ENCODE results near the gene KRTAP4-7. TPM values are rescaled to one million over a fixed set of nuclear protein-coding genes. Genes with fewer than 3 reads are reported as not detected.
"Not testable (repeated sequence)": the region's sequence is repeated elsewhere in the genome, so short reads cannot be mapped to it uniquely, and the experiment has no call there.

The KRTAP4-7 gene
- total and polyA plus RNA-seq, 2 donors (not counting 3 experiments of a cell fraction or from before 2014, with no cell fraction given): not detected

- POLR2A ChIA-PET: no interaction called here
- FAIRE-seq: no peak
- Histone ChIP-seq H3K4me2 (ENCODE audit: insufficient read depth, low read length) (no peak overlapping the region), H3K27me3 (ENCODE audit: control insufficient read depth in 2 of 2, insufficient read depth in 2 of 2, low read length in 2 of 2) (peaks cover 0 to 3% of the 10 kb centered on the region in 2 experiments), H3K4me1 (ENCODE audit: control insufficient read depth, extremely low read depth, insufficient read depth, low read length) (peaks cover 3% of the 10 kb centered on the region), H4K20me1 (replicated peaks; ENCODE audit: control insufficient read depth, extremely low read depth, insufficient read depth, low read length) (no peaks in the 10 kb centered on the region), H3K9ac (replicated peaks; ENCODE audit: extremely low read depth, insufficient read depth, low read length) (no peak overlapping the region), H3K4me3 (replicated peaks in 1 of 3; ENCODE audit: insufficient read depth in 1 of 3, low read depth in 1 of 3, low read length in 3 of 3) (no peak overlapping the region), H3K9me3 (replicated peaks; ENCODE audit: control insufficient read depth, insufficient read depth, low read length) (no peaks in the 10 kb centered on the region), H3K9me1 (replicated peaks; ENCODE audit: control insufficient read depth, extremely low read depth, insufficient read depth, low read length) (no peaks in the 10 kb centered on the region), H3K27ac (ENCODE audit: insufficient read depth, low read depth, low read length) (no peak overlapping the region), H3K36me3 (ENCODE audit: control insufficient read depth in 2 of 2, extremely low read depth in 1 of 2, insufficient read depth in 2 of 2, low read length in 2 of 2) (no peaks in the 10 kb centered on the region), H2AFZ (ENCODE audit: low read depth, low read length) (no peak overlapping the region), H3K79me2 (ENCODE audit: control insufficient read depth, insufficient read depth, low read length) (no peaks in the 10 kb centered on the region)
- TF ChIP-seq CTCF (IDR thresholded peaks at IDR 0.05; ENCODE audit: extremely low read depth in 1 of 2, insufficient read depth in 1 of 2, low read depth in 1 of 2, low read length in 2 of 2) (no peak), POLR2A (IDR thresholded peaks at IDR 0.05; ENCODE audit: low read depth, low read length) (no peak), JUN (IDR thresholded peaks at IDR 0.05; ENCODE audit: borderline replicate concordance, insufficient read depth, insufficient read length, low read depth) (no peak), MYC (IDR thresholded peaks at IDR 0.05; ENCODE audit: low read depth, low read length) (no peak), FOS (IDR thresholded peaks at IDR 0.05; ENCODE audit: borderline replicate concordance, insufficient read depth, low read length) (no peak), POLR2AphosphoS5 (IDR thresholded peaks at IDR 0.05; ENCODE audit: insufficient read depth, low read depth, low read length) (no peak), MAX (IDR thresholded peaks at IDR 0.05; ENCODE audit: insufficient read depth, insufficient read length) (no peak), GATA2 (IDR thresholded peaks at IDR 0.05; ENCODE audit: insufficient read depth, insufficient read length, low read depth, low read length) (no peak), EZH2 (IDR thresholded peaks at IDR 0.05; ENCODE audit: borderline replicate concordance, low read depth, low read length, severe bottlenecking) (no peak)
- dilution Hi-C loops (cut with MboI; ENCODE audit: extremely low pct_ligation_motif_present, low sequenced_read_pairs): no loop called here
- BruUV-seq (replicated peaks): no TSS peak
- intact Hi-C loops (cut with micrococcal nuclease): no loop called here
- CTCF ChIA-PET: no interaction called here
- no peak for DNase-seq (ENCODE audit: low read depth, low spot score)
These were observed 34.8 kb downstream of the KRTAP4-7 start for GRCh38 chr17:41118721-41119120.

- intact Hi-C loops (cut with micrococcal nuclease); H3K4me3 ChIP-seq (replicated peaks in 1 of 3; ENCODE audit: insufficient read depth in 1 of 3, low read depth in 1 of 3, low read length in 3 of 3); H3K36me3 ChIP-seq (ENCODE audit: control insufficient read depth in 2 of 2, extremely low read depth in 1 of 2, insufficient read depth in 2 of 2, low read length in 2 of 2); H3K79me2 ChIP-seq (ENCODE audit: control insufficient read depth, insufficient read depth, low read length); CTCF ChIA-PET; dilution Hi-C loops (cut with MboI; ENCODE audit: extremely low pct_ligation_motif_present, low sequenced_read_pairs); H3K27me3 ChIP-seq (ENCODE audit: control insufficient read depth in 2 of 2, insufficient read depth in 2 of 2, low read length in 2 of 2); H3K9me1 ChIP-seq (replicated peaks; ENCODE audit: control insufficient read depth, extremely low read depth, insufficient read depth, low read length); H4K20me1 ChIP-seq (replicated peaks; ENCODE audit: control insufficient read depth, extremely low read depth, insufficient read depth, low read length); H3K9me3 ChIP-seq (replicated peaks; ENCODE audit: control insufficient read depth, insufficient read depth, low read length); H2AFZ ChIP-seq (ENCODE audit: low read depth, low read length); BruUV-seq (replicated peaks); H3K4me1 ChIP-seq (ENCODE audit: control insufficient read depth, extremely low read depth, insufficient read depth, low read length); H3K27ac ChIP-seq (ENCODE audit: insufficient read depth, low read depth, low read length); POLR2A ChIA-PET; H3K9ac ChIP-seq (replicated peaks; ENCODE audit: extremely low read depth, insufficient read depth, low read length): not testable (repeated sequence)
- peak overlapping the region; percentile 35 for H3K4me2 ChIP-seq (ENCODE audit: insufficient read depth, low read length)
- DNase-seq (ENCODE audit: low read depth, low spot score): peak; percentile 56
- peak; percentile 67 for FAIRE-seq
These were observed 36.0 kb downstream of the KRTAP4-7 start for GRCh38 chr17:41119696-41120690.
